Heart right ventricle (tissue), 16 donors: Measurements from ENCODE around the gene NSF. TPM values are rescaled to one million over a fixed set of nuclear protein-coding genes. Genes with fewer than 3 reads are reported as not detected.

Experiments
- ATAC-seq, 8 donors: fragments of 200-7000 bp; cut with Tn5 transposase; one replicate each; pipeline ENCODE4 v1.9.1; 2020; ENCODE audit warnings: mild to moderate bottlenecking in 8 of 8, moderate library complexity in 8 of 8, moderate number of reproducible peaks in 1 of 8
- DNase-seq, 2 donors: peaks; one replicate each; pipeline ENCODE4 v3.0.0-alpha.2; 2020
- H3K27ac ChIP-seq, 10 donors: fragments of 200-600 bp; sonication (generic) in 2 of 10; one replicate each; pipeline versions ENCODE4 v1.5.0 to v1.8.0; 2020 to 2022; ENCODE audit warnings: mild to moderate bottlenecking in 3 of 10
- H3K27me3 ChIP-seq, 7 donors: fragments of 200-600 bp; one replicate each; pipeline ENCODE4 v1.8.0; 2021 to 2022; ENCODE audit warnings: mild to moderate bottlenecking in 2 of 7
- H3K36me3 ChIP-seq, 9 donors: fragments of 200-600 bp; sonication (generic) in 1 of 9; one replicate each; pipeline versions ENCODE4 v1.5.0 to v1.8.0; 2020 to 2022; ENCODE audit warnings: mild to moderate bottlenecking in 2 of 9
- H3K4me1 ChIP-seq, 9 donors: fragments of 200-600 bp; sonication (generic) in 1 of 9; one replicate each; pipeline versions ENCODE4 v1.5.0 to v1.8.0; 2020 to 2022; ENCODE audit warnings: mild to moderate bottlenecking in 4 of 9
- H3K4me3 ChIP-seq, 10 donors: fragments of 200-600 bp; sonication (generic) in 2 of 10; one replicate each; pipeline versions ENCODE4 v1.5.0 to v1.8.0; 2020 to 2022; ENCODE audit warnings: mild to moderate bottlenecking in 7 of 10, moderate library complexity in 2 of 10
- H3K9me3 ChIP-seq, 11 donors: fragments of 200-600 bp in 10 of 11; sonication (generic) in 2 of 11; one replicate each; pipeline versions ENCODE4 v1.5.0 to v1.8.0; 2013 to 2022; ENCODE audit warnings: mild to moderate bottlenecking in 2 of 11, control low read depth in 1 of 11, moderate library complexity in 1 of 11
- CTCF ChIP-seq, 9 donors: fragments of 200-600 bp; sonication (generic) in 2 of 9; IDR thresholded peaks; one replicate each; pipeline versions ENCODE4 v1.5.0 to v1.8.0; 2021 to 2022; ENCODE audit warnings: antibody characterized with exemption in 9 of 9, mild to moderate bottlenecking in 5 of 9, moderate library complexity in 1 of 9
- WGBS, 2 donors: extraction: QIAGEN DNeasy Blood & Tissue Kit; methylation state at CpG; one replicate each; pipeline ENCODE4 v1.1.7; 2013; ENCODE audit warnings: inconsistent platforms in 1 of 2; 5-methylcytosine and 5-hydroxymethylcytosine counted together
- intact Hi-C, 10 donors: fragments of 100-400 bp; cut with DNase I; formaldehyde crosslinking; loops; one replicate each; pipeline versions ENCODE4 v1.11.1 to v1.14.2; 2022
- polyA plus RNA-seq, 2 donors: library from polyadenylated mRNA; stranded (reverse); fragments of 200-250 nt; gene quantifications; one replicate each; pipeline ENCODE4 v1.2.3, GENCODE V29; 2013
- total RNA-seq, 10 donors: library from RNA; stranded (reverse); fragmentation: NEBNext Ultra II Directional in 3 of 10; extraction: Animal tissue kit (Norgen Biotek cat#: 25700) in 3 of 10; gene quantifications; one replicate each; pipeline versions ENCODE4 v1.2.1 to v1.2.4, GENCODE V29; 2021 to 2023
- donor health status: Arrhythmogenic right ventricular cardiomyopathy.
- donor health status: ischemic (EF 13 %, LVEDD 7.1; RV severe dilation, severe dysfunction).
- donor health status: healthy with polysubstance abuse.
- donor health status: DM: no; HTN: yes; CAD: no.
- donor health status: DM: no; HTN: no; CAD: no.
- donor health status: ischemic (EF 25% LVEDD 6.9; RV normal size, moderate dysfunction).
- donor health status: ischemic (EF 25% LVEDD 5.7; RV mildly dilated, moderate dysfunction).
- donor health status: healthy.
- donor health status: DM: yes; HTN: yes; CAD: no.
- donor health status: Ischemic cardiomyopathy.
- donor health status: ischemic (EF 35%, LVEDD 5.7; RV mildly dilated, moderate dysfunction).
- donor health status: nonischemic (EF 11% LVEDD 7.7; RV severe dilation, severe dysfunction).
- donor health status: DM: yes; HTN: yes; CAD: no.
- donor health status: PGD.
- donor health status: ischemic (EF 29% LVEDD 5.4; RV normal size, mild dysfunction).
- donor health status: nonischemic (EF 23%, LVEDD 6.1; RV moderate dilation, normal function).

Gene NSF
- total and polyA plus RNA-seq, 12 donors: 4.5 to 28.0 (median 19.6) TPM

- H3K9me3 ChIP-seq: no peaks in the 10 kb centered on the region
- no peak for DNase-seq
- peaks cover 10 to 35% (median 22%) of the 10 kb centered on the region in 9 donors for H3K4me1 ChIP-seq
- TF ChIP-seq CTCF (IDR thresholded peaks at IDR 0.05): no peak
- no peaks in the 10 kb centered on the region for H3K36me3 ChIP-seq
- ATAC-seq: no peak
- 50 to 62% methylated on average over 56 of the region's 56 CpGs for WGBS, 2 donors
- H3K27ac ChIP-seq: no peak overlapping the region
- peak overlapping the region in 4 of 10 donors; percentile 16 to 31 (median 27) for H3K4me3 ChIP-seq
- H3K27me3 ChIP-seq: peaks cover 0 to 53% (median 0%) of the 10 kb centered on the region in 7 donors
- intact Hi-C loops: no loop called here
Observed at GRCh38 chr17:46769531-46770438, 179.3 kb downstream of the NSF start.

- ATAC-seq: peak in 1 of 8 donors; percentile 7
- H3K4me3 ChIP-seq: peak overlapping the region in 5 of 10 donors; percentile 48 to 63 (median 59)
- intact Hi-C loops: no loop called here
Observed at GRCh38 chr17:46770439-46770817, 180.0 kb downstream of the NSF start.

GRCh38 chr17:46770818-46771560, 180.5 kb downstream of the NSF start:
- ATAC-seq (peak in 7 of 8 donors; percentile 54 to 81 (median 60)), DNase-seq (peak in 1 of 2 donors; percentile 50)
- peaks cover 0 to 23% (median 10%) of the 10 kb centered on the region in 9 donors for H3K4me1 ChIP-seq
- peaks cover 0 to 53% (median 0%) of the 10 kb centered on the region in 7 donors for H3K27me3 ChIP-seq
- peak in 4 of 9 donors; percentile 9 to 44 (median 30) for TF ChIP-seq CTCF (IDR thresholded peaks at IDR 0.05)
- peak overlapping the region; percentile 26 to 64 (median 54) for H3K4me3 ChIP-seq
- H3K27ac ChIP-seq: peak overlapping the region in 9 of 10 donors; percentile 13 to 83 (median 48)
- WGBS, 2 donors: 4 to 5% methylated on average over 53 to 73 of the region's 73 CpGs
- H3K9me3 ChIP-seq: no peaks in the 10 kb centered on the region
- intact Hi-C loops: no loop called here
- H3K36me3 ChIP-seq: no peaks in the 10 kb centered on the region

More at GRCh38 chr17:46770439-46770817, 180.0 kb downstream of the NSF start:
- H3K27me3 ChIP-seq: peaks cover 0 to 53% (median 0%) of the 10 kb centered on the region in 7 donors
- H3K4me1 ChIP-seq: peaks cover 5 to 29% (median 15%) of the 10 kb centered on the region in 9 donors
- no peak for TF ChIP-seq CTCF (IDR thresholded peaks at IDR 0.05)
- no peak overlapping the region for H3K27ac ChIP-seq
- 65 to 72% methylated on average over 14 of the region's 14 CpGs for WGBS, 2 donors
- no peaks in the 10 kb centered on the region for H3K9me3 ChIP-seq
- no peak for DNase-seq
- H3K36me3 ChIP-seq: no peaks in the 10 kb centered on the region
